Fibroblast of villous mesenchyme (primary cell): Measurements from ENCODE around the gene EFCAB10. TPM values are rescaled to one million over a fixed set of nuclear protein-coding genes. Genes with fewer than 3 reads are reported as not detected.

Source experiments
- DNase-seq: peaks from one replicate; pipeline ENCODE4 v3.0.0-alpha.2; 2010; ENCODE audit warnings: low read depth
- H3K4me3 ChIP-seq: 2 replicates; pipeline ENCODE4 v1.5.1; 2011; ENCODE audit warnings: low read depth, mild to moderate bottlenecking, low read length
- total RNA-seq: library from RNA; depleted of rRNA; stranded (reverse); fragments of >200 nt; gene quantifications from 2 replicates; pipeline ENCODE4 v1.2.3, GENCODE V29; 2012
- TF ChIP-seq, protein P1 (sequence below): IDR thresholded peaks from 2 replicates; pipeline ENCODE4 v1.5.1; 2012; ENCODE audit warnings: low read depth, mild to moderate bottlenecking, low read length; ENCODE audit not compliant: insufficient read depth

The EFCAB10 gene
- total RNA-seq, 1 donor, result under 0.01 TPM

DNA sequence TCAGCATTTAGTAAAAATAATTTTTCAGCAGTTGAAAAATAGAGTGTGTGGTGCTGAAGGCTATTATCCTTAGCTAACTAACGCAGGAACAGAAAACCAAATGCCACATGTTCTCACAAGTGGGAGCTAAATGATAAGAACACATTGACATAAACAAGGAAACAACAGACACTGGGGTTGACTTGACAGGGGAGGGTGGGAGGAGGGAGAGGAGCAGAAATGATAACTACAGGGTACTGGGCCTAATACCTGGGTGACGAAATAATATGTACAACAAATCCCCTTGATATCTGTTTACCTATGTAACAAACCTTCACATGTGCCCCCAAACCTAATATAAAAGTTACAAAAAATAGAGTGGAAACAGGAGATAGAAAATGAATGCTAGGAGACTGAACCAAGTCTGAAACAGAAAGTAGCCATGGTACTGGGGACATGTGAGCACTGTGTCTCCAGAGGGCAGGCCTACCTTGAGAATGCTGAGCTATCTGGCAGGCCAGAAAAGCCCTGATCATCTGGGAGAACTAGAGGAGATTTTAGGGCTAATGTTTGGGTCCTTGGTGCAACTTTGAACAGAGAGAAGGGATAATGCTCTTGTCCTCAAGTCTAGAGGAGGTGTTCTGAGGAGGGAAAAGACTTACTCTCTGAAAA, 4.7 kb upstream of the EFCAB10 start:
- TF ChIP-seq, protein P1, sequence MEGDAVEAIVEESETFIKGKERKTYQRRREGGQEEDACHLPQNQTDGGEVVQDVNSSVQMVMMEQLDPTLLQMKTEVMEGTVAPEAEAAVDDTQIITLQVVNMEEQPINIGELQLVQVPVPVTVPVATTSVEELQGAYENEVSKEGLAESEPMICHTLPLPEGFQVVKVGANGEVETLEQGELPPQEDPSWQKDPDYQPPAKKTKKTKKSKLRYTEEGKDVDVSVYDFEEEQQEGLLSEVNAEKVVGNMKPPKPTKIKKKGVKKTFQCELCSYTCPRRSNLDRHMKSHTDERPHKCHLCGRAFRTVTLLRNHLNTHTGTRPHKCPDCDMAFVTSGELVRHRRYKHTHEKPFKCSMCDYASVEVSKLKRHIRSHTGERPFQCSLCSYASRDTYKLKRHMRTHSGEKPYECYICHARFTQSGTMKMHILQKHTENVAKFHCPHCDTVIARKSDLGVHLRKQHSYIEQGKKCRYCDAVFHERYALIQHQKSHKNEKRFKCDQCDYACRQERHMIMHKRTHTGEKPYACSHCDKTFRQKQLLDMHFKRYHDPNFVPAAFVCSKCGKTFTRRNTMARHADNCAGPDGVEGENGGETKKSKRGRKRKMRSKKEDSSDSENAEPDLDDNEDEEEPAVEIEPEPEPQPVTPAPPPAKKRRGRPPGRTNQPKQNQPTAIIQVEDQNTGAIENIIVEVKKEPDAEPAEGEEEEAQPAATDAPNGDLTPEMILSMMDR, result no peak
- DNase-seq, result no peak
- no peak overlapping the region for H3K4me3 ChIP-seq

DNA sequence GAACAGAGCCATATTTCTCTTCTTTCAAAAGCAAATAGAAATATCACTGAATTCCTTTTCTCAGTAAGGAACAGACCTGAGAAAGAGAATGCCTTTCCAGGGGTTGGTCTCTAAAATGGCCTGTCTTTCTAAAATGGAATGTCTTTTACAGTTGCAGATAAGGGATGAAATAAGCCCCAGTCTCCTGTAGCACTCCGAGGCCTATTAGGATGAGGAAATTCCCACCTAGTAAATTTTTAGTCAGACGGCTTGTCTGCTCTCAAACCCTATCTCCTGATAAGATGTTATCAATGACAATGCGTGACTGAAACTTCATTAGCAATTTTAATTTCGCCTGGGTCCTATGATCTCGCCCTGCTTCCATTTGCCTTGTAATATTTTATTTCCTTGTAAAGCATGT, 2.9 kb upstream of the EFCAB10 start:
- TF ChIP-seq, protein P1, result no peak
- no peak overlapping the region for H3K4me3 ChIP-seq
- DNase-seq, result no peak

DNA sequence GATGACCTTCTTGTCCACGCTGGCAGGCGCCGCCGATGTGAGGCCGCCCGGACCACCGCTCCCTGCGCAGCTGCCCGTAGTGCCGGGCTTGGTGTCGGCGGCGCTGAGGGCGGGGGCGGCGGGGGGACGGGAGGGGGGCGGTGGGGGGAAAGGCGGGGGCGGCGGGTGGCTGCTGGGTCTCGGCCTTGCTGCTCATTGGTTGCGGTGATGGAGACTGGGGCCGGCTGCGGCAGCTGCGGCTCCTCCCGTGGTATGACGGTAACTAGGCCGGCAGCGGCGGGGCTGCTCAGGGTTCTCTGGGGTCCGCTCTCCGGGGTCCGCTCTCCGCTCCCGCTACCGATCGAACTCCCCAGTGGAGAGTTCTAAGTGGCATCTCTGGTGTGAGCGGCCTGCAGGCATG, 1.8 kb upstream of the EFCAB10 start:
- no peak for DNase-seq
- TF ChIP-seq, protein P1, result no peak
- H3K4me3 ChIP-seq, result no peak overlapping the region

DNA sequence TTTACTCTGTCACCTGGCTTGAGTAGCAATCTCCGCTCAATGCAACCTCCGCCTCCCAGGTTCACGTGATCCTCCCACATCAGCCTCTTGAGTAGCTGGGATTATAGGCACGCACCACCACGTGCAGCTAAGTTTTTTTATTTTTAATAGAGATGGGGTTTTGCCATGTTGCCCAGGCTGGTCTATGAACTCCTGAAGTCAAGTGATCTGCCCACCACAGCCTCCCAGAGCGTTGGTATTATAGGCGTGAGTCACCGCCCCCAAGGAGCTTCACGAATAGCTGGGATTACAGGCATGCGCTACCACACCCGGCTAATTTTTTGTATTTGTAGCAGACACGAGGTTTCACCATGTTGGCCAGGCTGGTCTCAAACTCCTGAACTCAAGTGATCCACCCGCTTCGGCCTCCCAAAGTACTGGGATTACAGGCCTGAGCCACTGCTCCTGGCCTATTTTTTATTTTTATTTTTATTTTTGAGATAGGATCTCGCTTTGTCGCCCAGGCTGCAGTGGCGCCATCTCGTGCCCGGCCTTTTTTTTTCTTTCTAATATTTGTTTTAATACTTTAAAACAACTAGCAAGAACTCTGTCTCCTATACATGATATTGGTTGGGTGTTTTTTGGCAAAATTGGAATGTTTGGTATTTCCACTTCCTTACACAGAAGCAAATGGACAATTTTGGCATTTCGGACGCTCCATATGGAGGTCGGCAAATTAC, 1.1 kb downstream of the EFCAB10 start:
- peak; percentile 28 for DNase-seq
- TF ChIP-seq, protein P1, result peak; percentile 10
- no peak overlapping the region for H3K4me3 ChIP-seq

DNA sequence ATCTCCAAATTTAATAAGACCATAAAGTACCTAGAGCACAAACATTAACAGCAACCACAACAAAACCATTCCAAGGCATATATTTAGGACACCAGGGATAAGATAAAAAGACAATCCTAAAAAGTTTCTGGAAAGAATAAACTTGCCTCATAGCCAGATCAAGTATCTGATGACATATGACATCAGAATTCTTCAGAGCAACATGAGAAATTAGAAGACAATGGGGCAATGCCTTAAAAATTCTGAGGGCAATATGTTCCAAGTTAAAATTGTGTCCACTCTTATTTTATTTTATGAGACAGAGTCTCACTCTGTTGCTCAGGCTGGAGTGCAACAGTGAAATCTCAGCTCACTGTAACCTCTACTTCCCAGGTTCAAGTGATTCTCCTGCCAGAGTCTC, 2.8 kb downstream of the EFCAB10 start:
- no peak for DNase-seq
- H3K4me3 ChIP-seq, result no peak overlapping the region
- TF ChIP-seq, protein P1, result no peak

DNA sequence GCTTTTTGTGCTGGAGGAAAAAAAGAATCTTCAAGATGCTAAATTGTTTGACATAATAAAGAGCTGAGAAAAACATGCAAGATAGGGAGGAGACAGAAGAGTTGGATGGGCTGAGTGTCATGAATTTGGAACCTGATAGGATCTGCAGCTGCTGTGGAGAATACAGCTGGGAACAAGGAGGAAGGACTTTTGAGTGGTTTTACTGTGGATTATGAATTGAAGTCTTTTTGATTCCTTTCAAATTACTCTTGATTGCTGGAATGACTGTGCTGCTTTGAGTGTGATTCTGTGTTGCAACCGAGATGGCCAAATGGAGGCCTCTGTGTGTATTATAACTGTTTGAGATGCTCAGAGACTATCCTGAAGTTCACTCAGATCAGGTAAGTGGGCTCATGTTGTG, 4.0 kb downstream of the EFCAB10 start:
- TF ChIP-seq, protein P1, result no peak
- no peak overlapping the region for H3K4me3 ChIP-seq
- no peak for DNase-seq
